DMS53 (cell line): Measurements from ENCODE around the gene ADAMTS4.
A peak's percentile ranks its signal among the peaks of the same experiment; 100 is the strongest.

Source experiments
- DNase-seq: peaks from one replicate; lab custom pipeline; 2025; lab: John Stamatoyannopoulos, UW

ADAMTS4 gene

DNA sequence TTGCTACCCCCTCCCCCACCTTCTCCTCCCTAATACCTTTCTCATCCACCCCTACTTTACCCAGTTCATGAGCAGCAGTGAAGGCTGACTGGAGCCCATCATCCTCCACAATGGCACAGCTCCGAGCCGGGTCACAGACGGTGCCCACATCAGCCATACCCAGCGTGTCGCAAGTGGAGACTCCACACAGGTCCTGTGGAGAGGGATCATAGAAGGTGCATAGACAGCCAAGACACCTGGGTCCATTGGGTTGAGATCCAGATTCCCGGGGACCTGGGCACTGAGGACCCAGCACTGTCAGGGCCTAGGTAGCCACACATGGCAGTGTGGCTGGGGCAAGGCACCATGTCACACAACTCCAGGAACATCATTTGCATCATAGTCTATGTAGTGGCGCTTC is 2.7 kb downstream of the ADAMTS4 start:
- DNase-seq: no peak

DNA sequence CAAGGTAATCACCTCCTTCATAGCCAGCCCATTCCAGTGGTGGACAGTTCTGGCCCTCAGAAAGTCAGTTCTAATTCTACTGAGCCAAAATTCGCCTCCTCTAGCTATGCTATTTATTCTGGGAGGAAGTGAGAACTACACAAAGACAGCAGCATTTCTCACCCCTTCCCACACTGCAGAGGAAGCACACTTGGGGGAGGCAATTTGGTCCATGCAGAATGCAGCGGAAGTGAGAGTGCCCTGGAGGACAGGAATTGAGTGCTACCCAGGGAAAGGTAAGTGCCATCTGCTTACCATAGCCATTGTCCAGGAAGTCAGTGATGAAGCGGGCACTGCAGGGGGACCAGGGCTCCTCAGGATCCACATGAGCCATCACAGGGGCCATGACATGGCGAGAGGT is 3.7 kb downstream of the ADAMTS4 start:
- no peak for DNase-seq

DNA sequence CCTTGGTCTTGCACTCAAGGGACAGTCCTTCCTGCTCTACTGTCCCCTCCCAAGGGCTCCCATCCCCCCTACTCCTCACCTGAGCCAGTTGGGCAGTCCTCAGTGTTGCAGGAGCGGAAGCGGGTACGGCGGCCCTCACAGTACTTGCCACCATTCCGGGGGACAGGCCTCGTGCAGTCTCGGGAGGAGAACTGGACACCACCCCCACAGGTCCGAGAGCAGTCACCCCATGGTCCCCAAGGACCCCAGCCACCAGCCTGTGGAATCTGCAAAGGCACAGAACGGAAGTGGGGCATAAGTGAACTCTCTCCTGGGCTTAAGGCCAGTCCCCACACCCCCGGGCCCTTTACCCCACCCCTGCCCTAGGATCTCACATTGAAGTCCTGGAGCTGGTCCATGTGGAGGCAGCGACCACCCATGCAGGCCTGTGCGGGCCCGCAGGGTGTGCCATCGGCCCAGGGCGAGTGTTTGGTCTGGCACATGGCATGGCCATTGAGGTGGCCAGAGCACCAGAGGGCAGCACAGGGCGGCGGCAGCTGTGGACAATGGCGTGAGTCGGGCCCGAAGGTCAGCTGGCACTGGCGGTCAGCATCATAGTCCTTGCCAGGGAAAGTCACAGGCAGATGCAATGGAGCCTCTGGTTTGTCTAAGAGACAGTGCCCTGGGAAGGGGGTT is 5.2 kb downstream of the ADAMTS4 start:
- no peak for DNase-seq

DNA sequence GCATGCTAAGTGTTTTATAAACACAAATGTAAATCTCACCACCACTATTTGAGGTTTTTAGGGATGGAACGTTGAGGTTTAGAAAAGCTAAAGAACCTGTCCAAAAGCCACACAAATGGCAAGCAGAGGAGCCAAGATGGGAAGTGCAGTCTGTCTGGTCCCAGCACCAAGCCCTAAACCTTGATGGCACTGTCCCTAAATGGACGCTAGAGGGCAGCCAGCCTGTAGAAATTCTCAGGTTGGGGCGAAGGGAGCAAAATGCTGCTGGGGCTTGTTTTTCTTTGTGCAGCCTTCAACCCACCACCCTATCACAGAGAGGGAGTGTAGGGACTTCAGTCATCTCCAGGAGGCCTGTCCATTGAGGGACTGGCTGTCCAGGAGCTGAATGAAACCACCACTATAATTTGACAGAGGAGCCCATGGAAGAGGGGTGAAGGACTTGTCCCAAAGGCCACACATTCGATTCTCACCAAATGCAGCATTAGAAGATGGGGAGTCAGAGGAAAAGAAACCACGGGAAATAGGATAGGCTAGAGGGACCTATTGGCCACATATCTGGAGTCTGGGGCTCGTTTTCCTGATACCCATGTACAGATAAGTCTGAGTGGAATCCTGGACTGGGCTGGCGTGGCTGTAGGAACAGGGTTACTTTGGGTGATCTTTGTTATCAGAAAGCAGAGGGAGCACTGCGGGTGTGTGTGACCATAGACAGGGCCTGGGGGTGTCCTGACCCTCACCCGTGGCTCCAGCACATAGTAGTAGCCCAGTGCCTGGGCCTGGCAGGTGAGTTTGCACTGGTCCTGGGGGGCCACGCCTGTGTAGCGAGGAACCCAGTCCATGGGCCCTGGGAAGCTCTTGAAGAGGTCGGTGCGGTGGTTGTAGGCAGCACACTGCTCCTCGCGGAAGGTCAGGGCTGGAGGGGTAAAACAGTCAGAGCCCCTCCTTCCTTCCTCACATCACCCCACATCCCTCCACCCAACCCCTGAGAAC is 6.1 kb downstream of the ADAMTS4 start:
- DNase-seq: peak; percentile 85

DNA sequence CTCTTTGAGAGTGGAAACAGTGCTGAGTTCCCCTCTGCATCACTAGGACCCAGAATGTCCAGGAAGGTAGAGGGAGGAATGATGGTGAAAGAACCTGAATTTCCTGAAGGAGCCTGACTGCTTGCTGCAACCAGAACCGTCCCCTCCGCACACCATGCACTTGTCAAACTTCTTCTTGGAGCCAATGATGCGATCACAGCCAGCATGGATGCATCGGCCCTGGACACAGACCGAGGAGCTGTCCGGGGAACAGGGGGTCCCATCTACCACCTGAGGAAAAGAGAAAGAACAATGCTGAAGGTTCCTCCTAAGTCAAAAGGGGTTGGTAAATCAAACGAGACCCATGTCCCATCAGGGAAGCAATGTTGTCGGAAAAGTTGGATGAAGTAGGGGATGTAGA is 6.9 kb downstream of the ADAMTS4 start:
- DNase-seq: no peak

DNA sequence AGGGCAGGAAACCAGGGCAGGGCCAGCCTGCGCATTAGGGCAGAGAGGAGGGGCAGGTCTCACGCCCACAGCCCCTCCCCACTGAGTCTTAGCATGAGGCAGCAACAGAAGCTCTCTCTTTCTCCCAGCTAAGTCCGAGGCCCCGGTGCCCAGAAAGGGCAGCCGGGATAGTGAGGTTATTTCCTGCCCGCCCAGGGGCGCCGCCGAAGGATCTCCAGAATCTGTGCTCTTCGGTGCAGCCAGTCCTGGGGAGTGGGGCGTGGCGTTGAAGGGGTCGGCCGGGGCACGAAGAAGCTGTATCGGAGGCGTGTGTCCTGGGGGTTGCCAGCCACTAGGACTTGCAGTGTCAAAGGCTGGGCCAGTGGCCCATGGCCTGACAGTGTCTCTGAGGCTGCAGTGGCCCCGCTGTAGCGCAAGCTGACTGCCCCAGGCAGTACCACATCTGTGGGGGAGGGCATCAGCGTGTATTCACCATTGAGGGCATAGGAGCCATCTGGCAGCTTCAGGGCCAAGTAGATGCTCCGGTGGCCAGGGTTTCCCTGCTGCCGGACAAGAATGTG is 7.8 kb downstream of the ADAMTS4 start:
- DNase-seq: no peak

DNA sequence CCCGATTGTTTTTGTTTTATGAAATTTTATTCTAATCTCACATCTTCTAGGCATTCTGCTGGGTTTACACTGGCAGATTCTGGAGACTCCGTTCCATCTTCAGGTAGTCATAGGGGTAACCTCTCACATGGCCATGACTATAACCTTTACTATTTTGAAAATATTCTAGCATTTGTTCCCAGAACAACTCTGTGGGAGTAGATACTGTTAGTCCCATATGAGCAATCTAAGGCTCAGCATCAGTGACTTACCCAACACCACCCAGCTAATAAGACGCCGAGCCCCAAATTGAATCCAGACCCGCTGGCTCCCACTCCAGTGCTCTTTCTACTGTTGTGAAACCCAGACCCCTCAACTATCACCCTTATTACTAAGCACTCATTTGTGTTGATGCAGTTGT is 9.8 kb downstream of the ADAMTS4 start:
- no peak for DNase-seq

DNA sequence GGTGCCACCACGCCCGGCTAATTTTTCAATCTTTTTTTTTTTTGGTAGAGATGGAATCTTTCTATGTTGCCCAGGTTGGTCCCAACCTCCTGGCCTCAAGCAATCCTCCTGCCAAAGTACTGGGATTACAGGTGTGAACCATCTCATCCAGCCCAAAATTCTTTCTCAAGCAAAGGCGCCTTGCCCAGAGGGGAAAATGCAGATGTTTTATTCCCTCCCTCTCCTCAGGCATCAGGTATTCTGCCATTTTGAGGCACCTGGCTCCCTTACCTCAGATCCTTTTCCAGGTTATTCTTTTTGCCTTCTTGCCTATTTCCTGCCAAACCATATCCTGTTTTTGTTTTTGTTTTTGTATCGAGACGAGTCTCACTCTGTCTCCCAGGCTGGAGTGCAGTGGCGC is 10.5 kb downstream of the ADAMTS4 start:
- DNase-seq: no peak

DNA sequence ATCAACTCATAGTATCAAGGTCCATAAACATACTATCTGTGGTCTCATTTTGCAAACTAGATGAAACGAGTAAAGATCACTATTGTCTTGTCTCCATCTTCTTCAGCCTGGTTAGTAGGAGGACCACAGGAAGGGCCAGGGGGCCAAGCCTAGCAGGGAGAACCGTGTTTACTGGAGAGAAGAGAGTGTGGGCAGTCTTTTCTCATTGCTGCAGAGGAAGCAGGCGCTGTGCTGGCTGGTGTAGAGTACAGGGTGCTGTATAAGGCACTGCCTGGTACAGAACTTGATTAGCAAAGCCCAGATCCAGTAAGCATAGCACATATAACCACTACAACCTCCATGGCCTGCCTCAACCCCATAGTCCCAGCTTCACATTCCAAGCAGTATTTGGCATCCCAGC is 11.5 kb downstream of the ADAMTS4 start:
- DNase-seq: no peak

DNA sequence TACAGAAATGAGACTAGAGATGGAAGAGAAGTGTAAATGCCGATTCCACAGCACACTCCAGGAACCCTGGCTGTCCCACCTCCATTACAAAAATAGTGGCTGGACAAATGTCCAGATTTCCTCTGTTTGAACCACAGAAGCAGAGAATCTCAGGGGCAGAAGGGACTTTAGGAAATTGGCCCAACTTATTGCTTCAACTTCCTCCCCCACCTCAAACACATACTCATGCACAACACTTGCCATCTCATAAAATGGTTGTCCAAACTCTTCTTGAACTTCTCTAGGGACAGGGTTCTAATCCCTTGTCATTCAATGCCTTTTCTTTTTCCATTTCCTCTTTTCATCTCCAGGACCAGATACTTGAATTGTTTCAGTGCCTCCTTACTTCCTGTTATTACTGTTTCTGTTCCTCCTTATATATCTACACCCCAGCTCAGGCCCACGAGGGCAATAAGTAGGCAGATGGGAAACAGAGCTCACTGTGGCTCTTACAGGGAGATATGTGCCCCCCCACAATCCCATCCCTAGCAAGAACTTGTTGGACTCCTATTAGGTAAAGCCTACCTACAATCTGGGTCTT is 13.0 kb downstream of the ADAMTS4 start:
- DNase-seq: no peak

DNA sequence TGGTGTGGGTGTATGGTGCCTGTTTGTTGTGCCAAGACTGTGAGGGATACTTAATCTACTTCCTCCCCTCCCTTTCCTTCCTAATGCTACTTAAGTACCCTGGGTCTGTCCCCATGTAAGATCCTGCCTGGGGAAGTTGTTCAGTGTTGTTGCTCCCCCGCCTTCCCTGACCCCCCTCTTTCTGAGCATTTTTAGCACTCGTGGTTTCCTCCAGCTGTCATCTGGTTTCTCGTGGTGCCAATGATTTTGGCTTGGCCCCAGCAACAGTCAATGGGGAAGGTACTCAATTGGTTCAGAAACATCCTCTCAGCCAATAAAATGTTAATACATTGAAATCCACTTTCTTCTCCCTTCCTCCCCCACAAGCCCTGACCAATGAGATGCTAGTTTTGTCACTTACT is 13.6 kb downstream of the ADAMTS4 start:
- DNase-seq: no peak

DNA sequence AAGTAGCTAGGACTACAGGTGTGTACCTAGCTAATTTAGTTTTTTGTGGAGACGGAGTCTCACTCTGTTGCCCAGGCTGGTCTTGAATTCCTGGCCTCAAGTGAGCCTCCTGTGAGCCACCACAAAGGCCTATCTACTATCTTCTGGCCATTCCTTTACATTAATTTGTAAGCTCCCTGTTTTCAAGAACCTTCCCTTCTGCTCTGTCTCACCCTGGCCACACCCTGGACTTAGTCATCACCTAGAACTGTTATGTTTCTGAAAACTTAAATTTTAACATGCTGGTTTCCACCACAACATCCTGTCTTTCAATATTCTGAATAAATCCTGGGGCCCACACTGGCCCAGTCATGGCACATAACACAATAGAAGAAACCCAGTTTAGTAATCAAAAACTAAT is 16.6 kb downstream of the ADAMTS4 start:
- no peak for DNase-seq

DNA sequence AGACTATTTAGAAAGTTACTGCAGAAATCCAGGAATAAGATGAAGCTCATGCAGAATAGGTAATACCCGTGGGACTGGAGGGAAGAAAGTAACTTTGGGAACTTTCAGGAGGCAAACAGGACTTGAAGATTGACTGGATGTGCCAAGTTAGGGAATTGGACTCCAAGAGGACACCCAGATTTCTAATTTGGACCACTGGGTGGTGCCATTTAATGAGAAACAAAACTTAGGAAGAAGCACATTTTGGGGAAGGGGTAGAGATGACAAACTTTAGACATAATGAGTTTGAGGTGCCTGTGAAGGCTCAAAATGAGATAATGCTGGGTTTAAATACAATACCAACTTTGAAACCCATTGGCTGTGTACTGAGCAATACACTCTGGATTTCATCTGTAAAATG is 18.2 kb downstream of the ADAMTS4 start:
- no peak for DNase-seq

DNA sequence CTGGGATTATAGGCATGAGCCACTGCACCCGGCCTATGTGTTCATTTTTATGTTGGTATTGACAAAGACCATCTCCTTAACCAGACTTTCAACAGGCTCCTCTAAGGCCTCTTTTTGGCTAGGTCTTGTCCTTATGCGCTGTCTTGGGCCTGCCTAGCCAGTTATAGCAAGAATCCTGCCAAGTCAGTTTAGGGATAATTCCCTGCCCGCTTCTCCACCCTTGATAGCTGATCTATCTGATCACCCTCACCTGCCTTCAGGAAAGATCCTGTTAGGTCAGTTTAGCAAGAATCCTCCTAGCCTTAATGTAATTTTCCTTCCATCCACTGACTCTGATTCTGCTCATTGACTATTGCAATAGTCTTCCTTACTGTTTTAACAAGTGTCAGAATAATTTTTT is 19.2 kb downstream of the ADAMTS4 start:
- no peak for DNase-seq

DNA sequence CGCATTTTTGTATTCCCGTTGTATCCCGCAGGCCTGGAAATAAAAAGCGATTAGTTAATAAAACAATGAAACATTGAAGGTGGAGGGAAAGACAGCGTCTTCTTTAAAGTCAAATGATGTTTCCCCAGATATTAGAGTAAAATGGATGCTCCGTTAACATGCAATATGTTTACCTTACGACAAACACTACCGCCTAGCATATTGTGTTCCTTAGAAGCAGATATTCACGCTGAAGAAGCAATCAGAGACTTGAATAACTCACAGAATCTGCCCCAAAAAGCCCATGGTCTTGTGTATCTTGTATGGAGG is 21.0 kb downstream of the ADAMTS4 start:
- DNase-seq: no peak

DNA sequence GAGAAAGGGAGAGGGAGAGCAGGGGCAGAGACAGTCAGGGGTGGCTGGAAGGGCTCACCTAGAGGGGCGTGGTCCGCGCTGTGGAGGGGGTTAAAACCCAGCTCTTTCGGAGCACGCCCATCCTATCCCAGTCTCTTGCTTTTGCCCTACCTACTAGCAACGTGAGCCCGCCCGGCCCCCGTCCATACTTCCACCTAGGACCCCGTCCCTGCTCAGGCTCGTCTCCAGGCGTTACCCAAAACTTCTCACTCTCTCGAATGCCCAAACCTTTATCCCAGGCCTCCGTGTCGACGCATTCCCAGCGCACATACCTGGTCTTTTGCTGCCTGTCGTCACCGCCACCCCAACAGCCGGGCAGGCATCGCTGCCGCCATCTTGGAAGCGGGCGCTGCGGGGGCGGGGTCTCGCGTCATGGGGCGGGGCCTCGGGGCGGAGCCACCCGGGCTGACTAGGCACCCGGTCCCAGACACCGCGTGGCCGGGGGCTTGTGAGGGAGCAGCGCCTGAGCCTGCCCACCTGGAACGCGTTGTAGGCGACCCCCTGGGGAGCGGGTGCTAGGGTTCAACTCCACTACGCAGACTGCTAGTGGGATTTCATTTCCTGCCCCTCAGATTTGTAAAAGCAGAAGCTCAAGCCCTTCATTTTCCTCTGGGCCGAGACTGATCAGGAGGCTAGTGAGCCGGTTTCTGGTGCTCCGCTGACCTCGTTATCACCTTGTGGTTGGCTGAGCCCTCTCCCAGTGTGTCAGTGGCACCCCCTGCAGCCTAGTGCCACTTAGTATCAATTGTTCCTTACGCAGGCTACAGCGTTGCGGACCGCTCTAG is 21.5 kb downstream of the ADAMTS4 start, which contains the start of gene B4GALT3:
TSS of gene B4GALT3 (minus strand) at position 396 of the 824 bp plus-strand sequence. CDS start 1,447 bp downstream, outside the sequence.
- peak; percentile 95 for DNase-seq

DNA sequence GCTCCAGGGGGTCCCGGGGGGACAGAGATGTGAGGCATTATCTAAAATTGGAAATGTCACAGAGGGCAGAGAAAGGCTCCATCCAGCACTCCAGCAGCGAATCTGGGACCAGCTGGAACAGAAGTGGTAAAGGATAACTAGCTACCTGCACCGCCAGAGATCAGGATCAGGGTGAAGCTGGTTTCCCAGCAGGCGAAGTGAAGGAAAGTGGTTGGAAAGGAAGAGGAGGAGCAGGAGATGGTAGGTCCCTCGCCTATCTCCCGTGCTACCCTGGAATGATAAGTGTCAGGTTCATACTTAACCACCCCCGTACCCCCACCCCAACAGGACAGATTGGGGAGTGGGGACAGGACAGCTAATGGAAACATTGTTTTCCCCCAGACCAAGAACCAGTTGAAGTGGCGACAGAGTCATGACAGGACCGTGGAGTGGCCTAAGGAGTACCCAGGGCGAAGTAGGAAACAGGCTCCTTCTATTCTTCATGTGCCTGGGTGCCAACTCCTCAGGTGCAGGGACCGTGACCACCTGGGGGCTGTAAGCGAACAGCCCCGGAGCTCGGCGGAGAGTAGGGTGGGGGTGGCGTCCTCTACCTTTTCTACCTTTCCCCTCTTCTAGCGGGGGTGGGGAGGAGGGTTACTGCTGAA is 22.3 kb downstream of the ADAMTS4 start:
- DNase-seq: peak; percentile 45

DNA sequence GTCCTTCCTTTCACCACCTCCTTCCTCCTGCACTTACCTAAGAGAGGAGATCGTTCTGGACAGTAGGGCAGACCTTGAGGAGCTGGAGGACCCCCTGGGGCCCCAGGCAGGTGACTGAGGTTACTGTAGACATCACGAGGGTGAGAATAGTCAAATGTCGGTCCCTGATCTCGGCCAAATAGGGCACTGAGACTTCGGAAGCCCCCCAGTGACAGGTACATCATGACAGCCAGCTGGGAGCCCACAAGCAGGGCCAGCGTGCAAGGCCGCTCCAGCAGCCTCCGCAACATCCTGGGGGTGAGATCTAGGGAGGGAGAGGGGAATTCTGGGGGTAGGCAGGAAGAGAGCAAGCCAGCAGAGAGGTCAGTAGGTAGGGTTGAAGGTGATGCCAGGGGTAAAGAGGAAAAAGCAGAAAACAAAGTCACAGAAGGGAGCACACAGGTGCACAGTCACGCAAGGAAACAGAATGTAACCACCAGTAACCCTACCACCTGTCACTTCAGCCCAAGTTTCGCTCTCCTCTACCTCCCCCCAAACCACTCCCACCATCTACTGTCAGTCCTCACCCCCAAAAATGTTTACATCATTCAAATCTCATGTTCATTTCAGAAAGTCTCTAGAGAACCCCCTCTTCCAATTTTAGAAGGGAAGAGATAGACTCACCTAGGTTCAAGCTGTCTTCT is 22.9 kb downstream of the ADAMTS4 start:
- no peak for DNase-seq

DNA sequence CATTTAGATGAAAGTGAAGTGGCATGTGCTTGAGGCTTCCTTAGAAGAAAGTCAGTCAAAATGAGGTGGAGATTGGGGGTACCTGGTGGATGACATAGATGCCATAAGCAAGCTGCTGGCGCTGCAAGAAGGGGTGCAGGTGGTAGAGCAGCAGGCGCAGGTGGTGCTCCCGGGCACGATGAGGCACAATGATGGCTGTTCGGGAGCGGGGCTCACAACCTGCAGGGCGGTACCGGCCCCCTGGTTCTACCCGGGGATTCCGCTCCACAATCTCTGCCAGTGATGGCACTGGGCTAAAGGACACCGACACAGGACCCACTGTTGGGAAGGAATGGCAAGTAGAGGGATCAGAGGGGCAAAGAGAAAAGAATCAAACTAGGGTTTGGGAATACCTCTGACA is 23.9 kb downstream of the ADAMTS4 start:
- DNase-seq: no peak

DNA sequence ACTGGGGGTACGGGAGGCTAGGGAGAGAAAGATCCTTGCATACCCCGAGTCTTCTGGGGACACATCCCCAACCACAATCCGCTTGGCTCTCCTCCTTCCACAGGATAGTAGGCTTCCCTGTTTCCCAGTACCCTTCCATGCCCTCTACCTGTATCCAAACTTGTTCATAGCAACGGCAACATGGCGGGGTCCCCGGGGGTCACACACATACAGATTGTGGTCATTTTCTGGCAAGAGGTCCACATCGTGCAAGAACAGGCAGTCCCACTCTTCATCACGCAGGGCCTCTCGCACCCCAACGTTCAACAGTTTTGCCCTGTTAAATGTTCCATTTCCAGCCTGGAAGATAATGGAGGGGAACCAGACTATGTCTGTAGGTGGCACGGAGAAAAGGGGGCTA is 25.1 kb downstream of the ADAMTS4 start:
- no peak for DNase-seq
